Measurements from ENCODE around the gene ACBD5.
"Not testable (repeated sequence)": the region's sequence is repeated elsewhere in the genome, so short reads cannot be mapped to it uniquely, and the experiment has no call there.

Gene ACBD5

GRCh38 chr10:27241010-27241651, 534 bp upstream of the ACBD5 start:
- DNase-seq (ENCODE audit: low read depth), result no peak

- not testable (repeated sequence) for DNase-seq (ENCODE audit: low read depth)
Observed at GRCh38 chr10:27237531-27237930, 3.1 kb downstream of the ACBD5 start.

GRCh38 chr10:27236589-27237128, 3.9 kb downstream of the ACBD5 start:
- not testable (repeated sequence) for DNase-seq (ENCODE audit: low read depth)

GRCh38 chr10:27235706-27236105, 4.9 kb downstream of the ACBD5 start:
- DNase-seq (ENCODE audit: low read depth), result no peak

- DNase-seq (ENCODE audit: low read depth), result no peak
Observed at GRCh38 chr10:27230022-27230421, 10.6 kb downstream of the ACBD5 start.

- DNase-seq (ENCODE audit: low read depth), result no peak
Observed at GRCh38 chr10:27225642-27226257, 14.8 kb downstream of the ACBD5 start.

GRCh38 chr10:27225011-27225590, 15.5 kb downstream of the ACBD5 start:
- no peak for DNase-seq (ENCODE audit: low read depth)

GRCh38 chr10:27223964-27224363, 16.6 kb downstream of the ACBD5 start:
- peak; percentile 25 for DNase-seq (ENCODE audit: low read depth)

GRCh38 chr10:27207350-27207749, 33.2 kb downstream of the ACBD5 start:
- no peak for DNase-seq (ENCODE audit: low read depth)

- DNase-seq (ENCODE audit: low read depth), result no peak
Observed at GRCh38 chr10:27203806-27204205, 36.8 kb downstream of the ACBD5 start.

- DNase-seq (ENCODE audit: low read depth), result no peak
Observed at GRCh38 chr10:27197980-27198620, 42.5 kb downstream of the ACBD5 start.

- DNase-seq (ENCODE audit: low read depth), result no peak
Observed at GRCh38 chr10:27192284-27192683, 48.3 kb downstream of the ACBD5 start.

- no peak for DNase-seq (ENCODE audit: low read depth)
Observed at GRCh38 chr10:27190508-27190907, 50.1 kb downstream of the ACBD5 start.

GRCh38 chr10:27188897-27189296, 51.7 kb downstream of the ACBD5 start:
- no peak for DNase-seq (ENCODE audit: low read depth)

GRCh38 chr10:27188259-27188658, 52.3 kb downstream of the ACBD5 start:
- no peak for DNase-seq (ENCODE audit: low read depth)

- no peak for DNase-seq (ENCODE audit: low read depth)
Observed at GRCh38 chr10:27169849-27170248, 70.7 kb downstream of the ACBD5 start.

- DNase-seq (ENCODE audit: low read depth), result no peak
Observed at GRCh38 chr10:27158421-27158820, 82.2 kb downstream of the ACBD5 start.

- no peak for DNase-seq (ENCODE audit: low read depth)
Observed at GRCh38 chr10:27157150-27157549, 83.4 kb downstream of the ACBD5 start.

- DNase-seq (ENCODE audit: low read depth), result not testable (repeated sequence)
Observed at GRCh38 chr10:27156566-27156965, 84.0 kb downstream of the ACBD5 start.

- peak; percentile 92 for DNase-seq (ENCODE audit: low read depth)
Observed at GRCh38 chr10:27155066-27155754, 85.4 kb downstream of the ACBD5 start, which contains the start of gene MASTL. Gene MASTL (plus strand): TSS chr10:27155352. CDS start chr10:27155427, 75 bp downstream.

- no peak for DNase-seq (ENCODE audit: low read depth)
Observed at GRCh38 chr10:27153845-27154193, 86.8 kb downstream of the ACBD5 start.

GRCh38 chr10:27153329-27153728, 87.3 kb downstream of the ACBD5 start:
- DNase-seq (ENCODE audit: low read depth), result no peak

Measured in activated T-cell treated with anti-CD3 and anti-CD28 coated beads for 1 hour (primary cell).